Ascending aorta (tissue), 2 donors: ENCODE data around the gene KRTAP1-1. TPM values are rescaled to one million over a fixed set of nuclear protein-coding genes. Genes with fewer than 3 reads are reported as not detected.

Source experiments
- DNase-seq, 2 donors: peaks; one replicate each; pipeline ENCODE4 v3.0.0-alpha.2; 2019; ENCODE audit warnings: low spot score in 2 of 2
- H3K27ac ChIP-seq, 2 donors: fragments of 200-600 bp; sonication (generic); one replicate each; pipeline ENCODE4 v1.5.1; 2016 to 2017; ENCODE audit warnings: mild to moderate bottlenecking in 1 of 2
- H3K27me3 ChIP-seq: fragments of 200-600 bp; sonication (generic); one replicate; pipeline ENCODE4 v1.5.1; 2017
- H3K36me3 ChIP-seq, 2 donors: fragments of 200-600 bp; sonication (generic); one replicate each; pipeline ENCODE4 v1.5.1; 2016
- H3K4me1 ChIP-seq, 2 donors: fragments of 200-600 bp; sonication (generic); one replicate each; pipeline ENCODE4 v1.5.1; 2016 to 2017; ENCODE audit warnings: mild to moderate bottlenecking in 1 of 2
- H3K4me3 ChIP-seq, 2 donors: fragments of 200-600 bp; sonication (generic); one replicate each; pipeline ENCODE4 v1.5.1; 2016 to 2017; ENCODE audit warnings: mild to moderate bottlenecking in 1 of 2
- H3K9me3 ChIP-seq, 2 donors: fragments of 200-600 bp; sonication (generic); one replicate each; pipeline ENCODE4 v1.5.1; 2016
- CTCF ChIP-seq, 3 experiments: fragments of 200-600 bp in 2 of 3; fragments of 450-650 bp in 1 of 3; sonication (generic) in 2 of 3; IDR thresholded peaks; one replicate each; pipeline ENCODE4 v1.5.1; 2016 to 2019; ENCODE audit warnings: antibody characterized with exemption in 3 of 3, mild to moderate bottlenecking in 1 of 3, moderate library complexity in 1 of 3
- intact Hi-C: fragments of 100-400 bp; cut with DNase I; formaldehyde crosslinking; loops from one replicate; pipeline ENCODE4 v1.15.1; 2023
- total RNA-seq: library from RNA; depleted of rRNA; stranded (reverse); fragments of >200 nt; gene quantifications from one replicate; pipeline ENCODE4 v1.1.0, GENCODE V29; 2016

The KRTAP1-1 gene
- total RNA-seq, 1 donor from 2014 or later, result not detected

DNA sequence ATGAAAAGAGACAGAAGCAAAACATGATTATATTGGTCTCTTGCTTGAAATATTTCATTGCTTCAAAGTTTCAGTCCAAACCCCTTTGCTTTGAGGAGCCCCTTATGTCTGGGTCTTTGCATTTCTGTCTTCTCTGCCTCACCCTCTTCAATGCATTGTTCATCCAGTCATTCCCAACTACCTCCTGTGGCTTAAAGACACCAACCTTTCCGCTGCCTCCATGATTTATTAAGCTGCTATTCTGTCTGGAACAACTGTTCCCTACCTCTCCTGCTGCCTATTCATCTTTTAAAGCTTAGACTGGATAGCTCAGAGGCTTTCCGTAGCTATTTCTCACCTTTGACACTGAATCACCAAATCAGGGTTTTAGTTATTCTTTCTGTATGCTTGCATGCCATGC, 43.9 kb downstream of the KRTAP1-1 start:
- no peaks in the 10 kb centered on the region for H3K36me3 ChIP-seq
- TF ChIP-seq CTCF (IDR thresholded peaks at IDR 0.05), result no peak
- no peaks in the 10 kb centered on the region for H3K9me3 ChIP-seq
- DNase-seq, result no peak
- no peaks in the 10 kb centered on the region for H3K27me3 ChIP-seq
- H3K27ac ChIP-seq, result no peak overlapping the region
- no peaks in the 10 kb centered on the region for H3K4me1 ChIP-seq
- intact Hi-C loops, result no loop called here
- H3K4me3 ChIP-seq, result no peak overlapping the region

DNA sequence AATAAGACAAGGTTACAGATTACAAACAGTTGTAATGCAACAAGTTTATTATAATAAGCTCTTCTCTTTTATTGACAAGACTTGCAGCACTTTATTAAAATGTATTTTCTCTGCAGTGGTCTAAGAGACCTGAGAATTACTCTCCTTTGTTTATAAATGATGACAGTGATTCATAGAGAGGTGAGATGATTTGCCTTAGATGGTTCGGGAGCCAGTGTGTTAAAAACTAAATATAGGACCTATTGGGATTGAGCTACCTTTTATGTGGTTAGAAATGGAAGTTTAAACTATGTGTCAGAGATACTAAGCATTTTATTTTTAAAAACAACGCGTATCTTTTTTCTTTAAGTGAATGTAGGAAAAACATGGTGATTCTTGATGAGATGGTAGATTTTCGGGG, 44.4 kb downstream of the KRTAP1-1 start:
- Histone ChIP-seq H3K27ac (no peak overlapping the region), H3K9me3 (no peaks in the 10 kb centered on the region), H3K4me3 (no peak overlapping the region), H3K27me3 (no peaks in the 10 kb centered on the region), H3K4me1 (no peaks in the 10 kb centered on the region), H3K36me3 (no peaks in the 10 kb centered on the region)
- no peak for DNase-seq
- intact Hi-C loops, result no loop called here
- TF ChIP-seq CTCF (IDR thresholded peaks at IDR 0.05), result no peak

DNA sequence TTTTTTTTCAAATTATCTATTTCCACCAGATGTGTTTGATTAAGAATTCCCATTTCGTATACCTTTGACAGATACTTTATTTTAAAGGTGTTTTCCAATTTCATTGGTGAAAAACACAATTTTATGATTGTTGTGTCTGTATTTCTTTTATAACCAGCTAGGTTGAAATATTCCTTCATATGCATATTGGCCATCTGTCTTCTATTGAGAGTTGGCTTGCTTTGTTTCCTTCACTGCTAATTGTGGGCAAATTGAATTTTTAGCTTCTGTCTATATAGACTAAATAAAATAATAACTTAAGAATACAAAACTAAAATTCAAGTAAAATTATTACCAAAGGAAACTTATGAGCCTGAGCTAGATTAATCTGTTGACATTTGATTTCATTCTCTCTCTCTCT, 46.1 kb downstream of the KRTAP1-1 start:
- Histone ChIP-seq H3K4me3 (no peak overlapping the region), H3K27ac (no peak overlapping the region), H3K36me3 (no peaks in the 10 kb centered on the region), H3K9me3 (no peaks in the 10 kb centered on the region), H3K27me3 (no peaks in the 10 kb centered on the region), H3K4me1 (no peaks in the 10 kb centered on the region)
- no peak for TF ChIP-seq CTCF (IDR thresholded peaks at IDR 0.05)
- no peak for DNase-seq
- intact Hi-C loops, result no loop called here

DNA sequence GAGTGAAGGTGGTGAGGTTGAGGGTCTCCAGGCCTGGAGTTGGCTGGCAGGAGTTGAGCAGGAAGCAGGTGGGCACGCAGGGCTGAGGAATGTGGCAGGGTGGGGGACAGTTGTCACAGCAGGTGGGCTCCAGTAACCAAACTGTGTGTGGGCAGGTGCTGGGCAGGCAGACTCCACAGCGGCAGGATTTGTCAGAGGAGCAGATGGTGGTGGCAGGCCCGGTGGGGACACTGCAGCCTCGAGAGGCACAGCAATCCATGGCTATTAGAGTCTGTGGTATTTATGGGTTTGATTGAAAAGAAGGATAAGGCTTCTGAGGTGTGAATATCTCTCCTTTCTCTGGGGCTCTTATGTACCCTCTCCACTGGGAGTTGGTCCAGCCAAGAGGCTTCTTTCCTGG, 47.4 kb downstream of the KRTAP1-1 start, which contains the start of gene KRTAP3-3:
TSS of gene KRTAP3-3 (minus strand) at position 326 of the 400 bp plus-strand sequence. CDS start at position 259, 67 bp downstream.
- no peak within 1 kb of the TSS for H3K27ac ChIP-seq
- no peak for TF ChIP-seq CTCF (IDR thresholded peaks at IDR 0.05)
- no peaks in the 10 kb centered on the region for H3K36me3 ChIP-seq
- no peak for DNase-seq
- no peaks in the 10 kb centered on the region for H3K9me3 ChIP-seq
- H3K4me3 ChIP-seq, result no peak within 1 kb of the TSS
- intact Hi-C loops, result no loop called here
- H3K27me3 ChIP-seq, result no peaks in the 10 kb centered on the region
- no peaks in the 10 kb centered on the region for H3K4me1 ChIP-seq

GRCh38 chr17:40993084-40993483, 48.2 kb downstream of the KRTAP1-1 start:
- Histone ChIP-seq H3K4me1 (no peaks in the 10 kb centered on the region), H3K27me3 (no peaks in the 10 kb centered on the region), H3K27ac (no peak overlapping the region), H3K9me3 (no peaks in the 10 kb centered on the region), H3K36me3 (no peaks in the 10 kb centered on the region), H3K4me3 (no peak overlapping the region)
- TF ChIP-seq CTCF (IDR thresholded peaks at IDR 0.05), result no peak
- intact Hi-C loops, result no loop called here
- DNase-seq, result no peak

DNA sequence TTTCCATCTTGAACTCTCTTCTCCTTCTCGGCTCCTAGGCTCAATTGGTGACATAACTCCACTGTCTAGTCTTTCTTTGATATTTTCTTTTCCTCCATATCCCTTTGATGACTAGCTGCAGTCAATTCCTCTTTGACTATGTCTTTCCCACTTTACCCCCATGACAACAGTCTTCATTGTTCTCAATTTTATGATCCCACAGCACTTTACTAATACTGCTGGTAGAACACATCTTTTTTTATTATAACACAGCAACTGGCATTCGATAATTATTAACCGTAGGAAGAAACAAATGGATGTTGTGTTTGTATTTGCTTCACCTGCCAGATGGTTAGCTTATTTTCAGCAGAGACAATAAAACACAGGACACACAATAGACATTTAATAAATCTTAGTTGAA, 48.6 kb downstream of the KRTAP1-1 start:
- H3K27ac ChIP-seq, result no peak overlapping the region
- intact Hi-C loops, result no loop called here

More for the DNA sequence above, 48.6 kb downstream of the KRTAP1-1 start:
- no peak for DNase-seq
- Histone ChIP-seq H3K36me3 (no peaks in the 10 kb centered on the region), H3K27me3 (no peaks in the 10 kb centered on the region), H3K4me3 (no peak overlapping the region), H3K9me3 (no peaks in the 10 kb centered on the region), H3K4me1 (no peaks in the 10 kb centered on the region)
- TF ChIP-seq CTCF (IDR thresholded peaks at IDR 0.05), result no peak
